Stimulated activated CD4-positive, alpha-beta T cell treated with anti-CD3 and anti-CD28 coated beads, TNF-alpha, amount 100 ng/mL, for 4 hours (primary cell): Measurements from ENCODE around the gene GRIN2B.

Experiments used
- DNase-seq, 3 experiments: peaks; one replicate each; pipeline ENCODE4 v3.0.0-alpha.2; 2020; ENCODE audit warnings: low read depth in 3 of 3

GRIN2B gene

GRCh38 chr12:13981296-13981962, at the start of gene GRIN2B:
Gene GRIN2B (minus strand): TSS chr12:13981602. CDS start chr12:13866208, 115,394 bp downstream.
- DNase-seq = no peak

GRCh38 chr12:14026537-14026936, 45.1 kb upstream of the GRIN2B start:
- no peak for DNase-seq

- no peak for DNase-seq
Observed at GRCh38 chr12:14024591-14024990, 43.2 kb upstream of the GRIN2B start.

GRCh38 chr12:14018080-14018479, 36.7 kb upstream of the GRIN2B start:
- no peak for DNase-seq

- DNase-seq = no peak
Observed at GRCh38 chr12:14010989-14011388, 29.6 kb upstream of the GRIN2B start.

GRCh38 chr12:14007639-14008038, 26.2 kb upstream of the GRIN2B start:
- no peak for DNase-seq

- DNase-seq = no peak
Observed at GRCh38 chr12:13992585-13992984, 11.2 kb upstream of the GRIN2B start.

- no peak for DNase-seq
Observed at GRCh38 chr12:13992106-13992505, 10.7 kb upstream of the GRIN2B start.

- DNase-seq = no peak
Observed at GRCh38 chr12:13986031-13986430, 4.6 kb upstream of the GRIN2B start.

- no peak for DNase-seq
Observed at GRCh38 chr12:13981990-13982389, 588 bp upstream of the GRIN2B start.

GRCh38 chr12:13980538-13981295, 685 bp downstream of the GRIN2B start:
- DNase-seq = no peak

GRCh38 chr12:13979772-13980378, 1.5 kb downstream of the GRIN2B start:
- DNase-seq = no peak

GRCh38 chr12:13978876-13979275, 2.5 kb downstream of the GRIN2B start:
- DNase-seq = no peak

GRCh38 chr12:13976880-13977279, 4.5 kb downstream of the GRIN2B start:
- no peak for DNase-seq

- no peak for DNase-seq
Observed at GRCh38 chr12:13976028-13976584, 5.3 kb downstream of the GRIN2B start.

- DNase-seq = no peak
Observed at GRCh38 chr12:13973996-13974395, 7.4 kb downstream of the GRIN2B start.

GRCh38 chr12:13970803-13971202, 10.6 kb downstream of the GRIN2B start:
- no peak for DNase-seq

GRCh38 chr12:13968281-13968680, 13.1 kb downstream of the GRIN2B start:
- no peak for DNase-seq

GRCh38 chr12:13964666-13965065, 16.7 kb downstream of the GRIN2B start:
- no peak for DNase-seq

GRCh38 chr12:13962699-13963098, 18.7 kb downstream of the GRIN2B start:
- no peak for DNase-seq

- DNase-seq = no peak
Observed at GRCh38 chr12:13961971-13962370, 19.4 kb downstream of the GRIN2B start.

- no peak for DNase-seq
Observed at GRCh38 chr12:13959131-13959723, 22.2 kb downstream of the GRIN2B start.
